BE2C (cell line): ENCODE results near the gene RALY.

Experiments used
- DNase-seq: peaks from one replicate; pipeline ENCODE4 v3.0.0-alpha.2; 2020
- H3K27me3 ChIP-seq: fragments of 250-450 bp; sonication (Bioruptor Pico); 2 replicates; pipeline ENCODE4 v1.5.1; 2020; ENCODE audit warnings: mild to moderate bottlenecking
- H3K36me3 ChIP-seq: fragments of 250-450 bp; sonication (Bioruptor Pico); 2 replicates; pipeline ENCODE4 v1.5.1; 2020; ENCODE audit warnings: mild to moderate bottlenecking
- H3K4me1 ChIP-seq: fragments of 250-450 bp; sonication (Bioruptor Pico); 2 replicates; pipeline ENCODE4 v1.5.1; 2020
- H3K4me3 ChIP-seq: 2 replicates; pipeline ENCODE4 v1.5.1; 2011; ENCODE audit warnings: low read depth, low read length
- H3K9me3 ChIP-seq: fragments of 250-450 bp; sonication (Bioruptor Pico); 2 replicates; pipeline ENCODE4 v1.5.1; 2020
- CTCF ChIP-seq: IDR thresholded peaks from 2 replicates; pipeline ENCODE4 v1.5.1; 2012; ENCODE audit warnings: mild to moderate bottlenecking, low read depth, low read length

RALY gene

DNA sequence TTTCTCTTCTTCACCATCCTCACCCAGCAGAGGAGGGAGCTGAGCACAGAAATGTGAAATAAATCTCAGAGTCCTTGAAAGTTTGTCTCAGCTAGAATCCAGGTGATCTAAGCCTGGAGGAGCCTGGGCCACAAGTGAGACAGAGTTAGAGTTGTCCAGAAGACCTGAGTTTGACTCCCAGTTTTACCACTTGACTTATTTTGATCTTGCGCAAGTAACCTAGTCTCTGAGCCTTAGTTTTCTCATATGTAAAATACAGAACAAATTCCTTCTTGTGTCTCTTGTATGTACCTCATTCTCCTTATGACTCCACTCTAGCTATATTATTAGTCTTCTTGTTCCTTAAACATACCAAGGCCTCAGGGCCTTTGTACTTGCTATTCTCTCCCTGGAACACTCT lies 36.7 kb downstream of the RALY start:
- Histone ChIP-seq H3K9me3 (no peaks in the 10 kb centered on the region), H3K27me3 (no peaks in the 10 kb centered on the region), H3K4me1 (no peaks in the 10 kb centered on the region), H3K36me3 (peaks cover 13% of the 10 kb centered on the region), H3K4me3 (no peak overlapping the region)
- no peak for DNase-seq
- TF ChIP-seq CTCF, result no peak

DNA sequence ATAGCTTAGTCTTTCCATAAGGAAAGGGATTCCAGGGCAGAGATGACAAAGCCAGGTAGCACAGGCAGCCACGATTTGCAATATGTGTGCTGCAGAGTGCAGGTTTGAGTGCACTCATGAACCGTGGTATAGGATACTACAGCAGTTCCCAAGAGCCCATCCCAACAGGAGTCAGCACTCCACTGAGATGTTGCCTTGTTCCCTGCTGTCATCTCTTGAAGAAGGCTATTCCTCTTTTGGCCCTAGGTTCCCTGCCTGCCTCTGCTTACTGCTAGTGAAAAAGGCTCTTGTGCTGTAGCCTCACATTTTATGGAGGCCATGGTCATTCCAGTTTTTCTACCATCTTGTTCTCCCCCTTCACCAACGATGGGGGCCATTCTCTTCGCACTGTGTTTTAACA lies 40.2 kb downstream of the RALY start:
- TF ChIP-seq CTCF, result no peak
- H3K27me3 ChIP-seq, result no peaks in the 10 kb centered on the region
- H3K9me3 ChIP-seq, result no peaks in the 10 kb centered on the region
- no peak for DNase-seq
- H3K4me3 ChIP-seq, result no peak overlapping the region
- peaks cover 13% of the 10 kb centered on the region for H3K36me3 ChIP-seq
- no peaks in the 10 kb centered on the region for H3K4me1 ChIP-seq

DNA sequence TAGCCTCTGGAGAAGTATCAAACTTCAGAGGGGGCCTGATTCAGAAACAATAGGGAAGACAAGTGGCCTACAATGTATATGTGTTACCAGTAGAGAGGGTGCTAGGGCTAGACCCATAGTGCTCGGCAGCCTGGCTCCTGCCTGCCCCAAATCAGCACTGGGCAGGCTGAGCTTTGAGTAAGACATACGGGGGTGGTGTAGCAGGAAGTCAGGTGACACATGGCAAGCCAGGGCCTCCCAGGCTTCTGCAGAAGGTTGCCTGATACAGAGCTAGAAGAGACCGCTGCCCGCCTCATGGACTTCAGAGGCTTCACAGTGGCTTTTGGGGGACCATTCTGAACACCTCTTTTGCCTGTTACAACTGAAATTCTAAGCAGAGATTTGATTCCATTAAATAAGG lies 43.4 kb downstream of the RALY start:
- no peak for DNase-seq
- peaks cover 13% of the 10 kb centered on the region for H3K36me3 ChIP-seq
- no peaks in the 10 kb centered on the region for H3K27me3 ChIP-seq
- H3K4me3 ChIP-seq, result no peak overlapping the region
- TF ChIP-seq CTCF, result no peak
- peaks cover 7% of the 10 kb centered on the region for H3K4me1 ChIP-seq
- no peaks in the 10 kb centered on the region for H3K9me3 ChIP-seq

DNA sequence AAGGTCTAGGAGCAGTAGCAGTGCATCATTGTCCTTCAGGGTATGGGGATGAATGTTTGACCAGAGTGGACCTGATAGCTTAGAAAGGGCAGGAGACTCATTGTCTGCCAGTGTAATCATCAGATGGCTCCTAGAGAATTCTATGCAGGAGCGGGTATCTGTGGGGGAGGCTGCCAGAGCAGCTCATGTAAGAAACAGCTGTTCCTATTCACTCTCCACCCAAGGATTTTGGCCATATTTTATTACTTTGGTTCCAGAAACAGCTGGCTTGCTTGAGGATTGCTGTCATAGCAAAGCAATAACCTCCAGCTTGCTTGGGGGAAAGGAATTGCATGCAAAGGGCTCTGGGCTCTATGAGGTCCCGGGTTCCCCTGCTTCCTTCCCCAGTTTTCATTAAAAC lies 44.1 kb downstream of the RALY start:
- DNase-seq, result no peak
- TF ChIP-seq CTCF, result no peak
- Histone ChIP-seq H3K4me1 (peaks cover 11% of the 10 kb centered on the region), H3K4me3 (no peak overlapping the region), H3K27me3 (no peaks in the 10 kb centered on the region), H3K9me3 (no peaks in the 10 kb centered on the region), H3K36me3 (peaks cover 7% of the 10 kb centered on the region)

- Histone ChIP-seq H3K36me3 (no peaks in the 10 kb centered on the region; the same call in none of the 2 replicates), H3K27me3 (no peaks in the 10 kb centered on the region), H3K9me3 (no peaks in the 10 kb centered on the region), H3K4me3 (no peak overlapping the region), H3K4me1 (peaks cover 25% of the 10 kb centered on the region)
- TF ChIP-seq CTCF, result no peak
- DNase-seq, result no peak
Observed at GRCh38 chr20:34040300-34040995, 46.7 kb downstream of the RALY start.

- TF ChIP-seq CTCF, result no peak
- no peaks in the 10 kb centered on the region; the same call in none of the 2 replicates for H3K36me3 ChIP-seq
- peaks cover 28% of the 10 kb centered on the region for H3K4me1 ChIP-seq
- H3K9me3 ChIP-seq, result no peaks in the 10 kb centered on the region
- H3K27me3 ChIP-seq, result no peaks in the 10 kb centered on the region
- no peak for DNase-seq
- no peak overlapping the region for H3K4me3 ChIP-seq
Observed at GRCh38 chr20:34041226-34041625, 47.5 kb downstream of the RALY start.
